H9 (cell line): Measurements from ENCODE around the gene SMTN. TPM values are rescaled to one million over a fixed set of nuclear protein-coding genes. Genes with fewer than 3 reads are reported as not detected.

Experiments used
- DNase-seq: peaks from one replicate; pipeline ENCODE4 v3.0.0-alpha.2; 2017
- H2AFZ ChIP-seq: one replicate; pipeline ENCODE4 v1.6.1; 2013; ENCODE audit warnings: mild to moderate bottlenecking, low read length, control low read depth, moderate library complexity
- H2AK5ac ChIP-seq: 2 replicates; pipeline ENCODE4 v1.6.1; 2013; ENCODE audit warnings: low read length, control low read depth, mixed read lengths; ENCODE audit not compliant: insufficient read length
- H2BK120ac ChIP-seq: one replicate; pipeline ENCODE4 v1.6.1; 2013; ENCODE audit warnings: low read depth, mild to moderate bottlenecking, low read length, control low read depth, inconsistent platforms; ENCODE audit not compliant: poor library complexity, severe bottlenecking
- H2BK12ac ChIP-seq: 2 replicates; pipeline ENCODE4 v1.6.1; 2013; ENCODE audit warnings: low read length, control low read depth, mixed read lengths, low read depth; ENCODE audit not compliant: insufficient read length
- H2BK15ac ChIP-seq: 2 replicates; pipeline ENCODE4 v1.6.1; 2013; ENCODE audit warnings: low read depth, low read length, control low read depth
- H2BK20ac ChIP-seq: one replicate; pipeline ENCODE4 v1.6.1; 2013; ENCODE audit warnings: low read depth, mild to moderate bottlenecking, low read length, control low read depth, inconsistent platforms; ENCODE audit not compliant: poor library complexity, severe bottlenecking
- H2BK5ac ChIP-seq: 2 replicates; pipeline ENCODE4 v1.6.1; 2013; ENCODE audit warnings: low read length, control low read depth, mixed read lengths; ENCODE audit not compliant: insufficient read length
- H3K14ac ChIP-seq: 2 replicates; pipeline ENCODE4 v1.6.1; 2013; ENCODE audit warnings: low read length, control low read depth; ENCODE audit not compliant: insufficient read depth
- H3K18ac ChIP-seq: 2 replicates; pipeline ENCODE4 v1.6.1; 2013; ENCODE audit warnings: low read depth, mild to moderate bottlenecking, mixed read lengths, low read length, control low read depth; ENCODE audit not compliant: insufficient read length
- H3K23ac ChIP-seq: 2 replicates; pipeline ENCODE4 v1.6.1; 2013; ENCODE audit warnings: low read length, control low read depth, mixed read lengths, low read depth; ENCODE audit not compliant: insufficient read length
- H3K23me2 ChIP-seq: 2 replicates; pipeline ENCODE4 v1.6.1; 2013; ENCODE audit warnings: low read depth, mild to moderate bottlenecking, mixed read lengths, low read length, control low read depth; ENCODE audit not compliant: insufficient read length, poor library complexity, severe bottlenecking
- H3K27ac ChIP-seq: 2 replicates; pipeline ENCODE4 v1.5.1; 2013; ENCODE audit warnings: low read length, control low read depth, mixed read lengths, low read depth; ENCODE audit not compliant: insufficient read length
- H3K27me3 ChIP-seq: 2 replicates; pipeline ENCODE4 v1.6.1; 2013; ENCODE audit warnings: low read length, control low read depth, inconsistent platforms; ENCODE audit not compliant: insufficient read depth
- H3K4ac ChIP-seq: 2 replicates; pipeline ENCODE4 v1.6.1; 2013; ENCODE audit warnings: low read depth, mild to moderate bottlenecking, control low read depth, inconsistent platforms, low read length, moderate library complexity
- H3K4me1 ChIP-seq: 2 replicates; pipeline ENCODE4 v1.6.1; 2013; ENCODE audit warnings: low read length, control low read depth, inconsistent platforms; ENCODE audit not compliant: insufficient read depth
- H3K4me2 ChIP-seq: 2 replicates; pipeline ENCODE4 v1.6.1; 2013; ENCODE audit warnings: low read length, control low read depth, mixed read lengths; ENCODE audit not compliant: insufficient read length, insufficient read depth
- H3K56ac ChIP-seq: 2 replicates; pipeline ENCODE4 v1.6.1; 2013; ENCODE audit warnings: low read depth, mild to moderate bottlenecking, mixed read lengths, low read length, control low read depth; ENCODE audit not compliant: insufficient read length
- H3K79me1 ChIP-seq: 2 replicates; pipeline ENCODE4 v1.6.1; 2013; ENCODE audit warnings: low read depth, mild to moderate bottlenecking, moderate library complexity, low read length, control low read depth, inconsistent platforms; ENCODE audit not compliant: insufficient read depth, poor library complexity, severe bottlenecking
- H3K79me2 ChIP-seq: 2 replicates; pipeline ENCODE4 v1.6.1; 2013; ENCODE audit warnings: low read length, control low read depth, inconsistent platforms; ENCODE audit not compliant: insufficient read depth
- H3K9ac ChIP-seq: 2 replicates; pipeline ENCODE4 v1.6.1; 2013; ENCODE audit warnings: low read length, control low read depth, mixed read lengths; ENCODE audit not compliant: insufficient read length; ENCODE audit errors: extremely low read depth
- H3K9me3 ChIP-seq: one replicate; pipeline ENCODE4 v1.6.1; 2013; ENCODE audit warnings: low read depth, low read length, inconsistent platforms; ENCODE audit not compliant: control insufficient read depth
- H3T11ph ChIP-seq: one replicate; pipeline ENCODE4 v1.6.1; 2013; ENCODE audit warnings: mild to moderate bottlenecking, low read length, control low read depth, inconsistent platforms
- H4K20me1 ChIP-seq: one replicate; pipeline ENCODE4 v1.6.1; 2013; ENCODE audit not compliant: control insufficient read depth, insufficient read length, insufficient read depth
- H4K5ac ChIP-seq: 2 replicates; pipeline ENCODE4 v1.6.1; 2013; ENCODE audit warnings: low read depth, mild to moderate bottlenecking, mixed read lengths, low read length, control low read depth; ENCODE audit not compliant: insufficient read length
- H4K8ac ChIP-seq: replicated peaks from 2 replicates; pipeline ENCODE4 v1.6.1; 2013; ENCODE audit warnings: low read length, control low read depth, mixed read lengths, low read depth; ENCODE audit not compliant: insufficient read length
- H4K91ac ChIP-seq: 2 replicates; pipeline ENCODE4 v1.6.1; 2013; ENCODE audit warnings: low read depth, mild to moderate bottlenecking, moderate library complexity, mixed read lengths, low read length, control low read depth; ENCODE audit not compliant: insufficient read length
- H3K27ac Mint-ChIP-seq, 3 experiments: 2 replicates in 2 of 3; 3 replicates in 1 of 3; pipeline ENCODE4 v1.8.0; 2020 to 2021; ENCODE audit warnings: mixed read lengths in 3 of 3, mild to moderate bottlenecking in 1 of 3, moderate library complexity in 1 of 3
- H3K27me3 Mint-ChIP-seq: 2 replicates; pipeline ENCODE4 v1.8.0; 2021; ENCODE audit warnings: low read depth, mild to moderate bottlenecking, moderate library complexity, mixed read lengths
- H3K36me3 Mint-ChIP-seq, 3 experiments: 2 replicates in 2 of 3; 3 replicates in 1 of 3; pipeline ENCODE4 v1.8.0; 2020 to 2021; ENCODE audit warnings: low read depth in 3 of 3, mixed read lengths in 3 of 3; ENCODE audit not compliant: insufficient read depth in 1 of 3
- H3K4me1 Mint-ChIP-seq, 2 experiments: 2 replicates each; pipeline ENCODE4 v1.8.0; 2020; ENCODE audit warnings: mixed read lengths in 2 of 2
- H3K4me3 Mint-ChIP-seq, 2 experiments: 2 replicates in 1 of 2; 3 replicates in 1 of 2; pipeline ENCODE4 v1.8.0; 2020 to 2021; ENCODE audit warnings: mild to moderate bottlenecking in 2 of 2, mixed read lengths in 2 of 2, moderate library complexity in 1 of 2
- H3K9me3 Mint-ChIP-seq, 2 experiments: 2 replicates in 1 of 2; 3 replicates in 1 of 2; pipeline ENCODE4 v1.8.0; 2020; ENCODE audit warnings: mild to moderate bottlenecking in 2 of 2, mixed read lengths in 2 of 2, moderate library complexity in 1 of 2
- WGBS: extraction: QIAGEN DNeasy Blood & Tissue Kit; methylation state at CpG from one replicate; pipeline ENCODE4 v1.1.7; 2013; ENCODE audit warnings: missing lambda C conversion rate, low lambda C conversion rate, mixed read lengths; ENCODE audit not compliant: insufficient read length; ENCODE audit errors: extremely low coverage; 5-methylcytosine and 5-hydroxymethylcytosine counted together
- total RNA-seq: library from RNA; stranded (reverse); gene quantifications from 2 replicates; pipeline ENCODE4 v1.2.1, GENCODE V29; 2021
- TF ChIP-seq, protein P1 (sequence below): fragments of 200-600 bp; sonication (generic); conservative IDR thresholded peaks from 3 replicates; pipeline ENCODE4 v1.8.0; 2021; ENCODE audit warnings: antibody characterized with exemption, mild to moderate bottlenecking

SMTN gene
- total RNA-seq, 1 experiment from 2014 or later = 23.4 TPM

- Histone ChIP-seq H3K23ac (no peak overlapping the region), H4K91ac (no peak overlapping the region), H3K14ac (no peak overlapping the region), H4K20me1 (no peaks in the 10 kb centered on the region), H2BK15ac (no peak overlapping the region), H3K9ac (no peak overlapping the region), H3K4me1 (peaks cover 7% of the 10 kb centered on the region; the same call in 1 of the 2 replicates), H3K9me3 (peaks cover 5% of the 10 kb centered on the region), H4K5ac (no peak overlapping the region), H2AFZ (no peak overlapping the region), H3K79me2 (peaks cover 10% of the 10 kb centered on the region; the same call in 1 of the 2 replicates), H3K4me2 (no peak overlapping the region), H3K27ac (no peak overlapping the region), H3K27me3 (no peaks in the 10 kb centered on the region), H3T11ph (no peak overlapping the region), H2BK5ac (no peak overlapping the region), H3K23me2 (peaks cover 11% of the 10 kb centered on the region), H2BK120ac (no peak overlapping the region), H2AK5ac (no peak overlapping the region), H3K18ac (no peak overlapping the region), H2BK12ac (no peak overlapping the region), H3K79me1 (peaks cover 1% of the 10 kb centered on the region), H2BK20ac (no peak overlapping the region), H3K56ac (no peak overlapping the region), H3K4ac (no peak overlapping the region), H4K8ac (no peak overlapping the region)
- H3K27ac Mint-ChIP-seq = peak overlapping the region in 2 of 3 experiments; percentile 26 to 71; a peak in 1 of 7 replicates
- H3K36me3 Mint-ChIP-seq = peaks cover 0 to 13% (median 12%) of the 10 kb centered on the region in 3 experiments; a peak in 5 of 7 replicates
- peaks cover 16 to 17% of the 10 kb centered on the region in 2 experiments for H3K4me1 Mint-ChIP-seq
- H3K4me3 Mint-ChIP-seq = no peak overlapping the region
- peak; percentile 12 for DNase-seq
- TF ChIP-seq, protein P1, sequence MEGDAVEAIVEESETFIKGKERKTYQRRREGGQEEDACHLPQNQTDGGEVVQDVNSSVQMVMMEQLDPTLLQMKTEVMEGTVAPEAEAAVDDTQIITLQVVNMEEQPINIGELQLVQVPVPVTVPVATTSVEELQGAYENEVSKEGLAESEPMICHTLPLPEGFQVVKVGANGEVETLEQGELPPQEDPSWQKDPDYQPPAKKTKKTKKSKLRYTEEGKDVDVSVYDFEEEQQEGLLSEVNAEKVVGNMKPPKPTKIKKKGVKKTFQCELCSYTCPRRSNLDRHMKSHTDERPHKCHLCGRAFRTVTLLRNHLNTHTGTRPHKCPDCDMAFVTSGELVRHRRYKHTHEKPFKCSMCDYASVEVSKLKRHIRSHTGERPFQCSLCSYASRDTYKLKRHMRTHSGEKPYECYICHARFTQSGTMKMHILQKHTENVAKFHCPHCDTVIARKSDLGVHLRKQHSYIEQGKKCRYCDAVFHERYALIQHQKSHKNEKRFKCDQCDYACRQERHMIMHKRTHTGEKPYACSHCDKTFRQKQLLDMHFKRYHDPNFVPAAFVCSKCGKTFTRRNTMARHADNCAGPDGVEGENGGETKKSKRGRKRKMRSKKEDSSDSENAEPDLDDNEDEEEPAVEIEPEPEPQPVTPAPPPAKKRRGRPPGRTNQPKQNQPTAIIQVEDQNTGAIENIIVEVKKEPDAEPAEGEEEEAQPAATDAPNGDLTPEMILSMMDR = no peak
- peaks cover 26 to 29% of the 10 kb centered on the region in 2 experiments for H3K9me3 Mint-ChIP-seq
- H3K27me3 Mint-ChIP-seq = peaks cover 14% of the 10 kb centered on the region
- no CpG with 5 or more reads among the region's 3 CpGs for WGBS
These were observed 62.4 kb downstream of the SMTN start for GRCh38 chr22:31143537-31143936.
